ENCODE results near the gene APEH.

Gene APEH

GRCh38 chr3:49673715-49674496 is at the start of gene APEH:
APEH (plus strand) TSS chr3:49674351; CDS start chr3:49674402, 51 bp downstream.
- peak; percentile 96 for DNase-seq (ENCODE audit: low read depth, low spot score)

- no peak for DNase-seq (ENCODE audit: low read depth, low spot score)
Observed at GRCh38 chr3:49625071-49625470, 49.1 kb upstream of the APEH start.

GRCh38 chr3:49626101-49626581 is 48.0 kb upstream of the APEH start:
- no peak for DNase-seq (ENCODE audit: low read depth, low spot score)

GRCh38 chr3:49626796-49627195 is 47.4 kb upstream of the APEH start:
- DNase-seq (ENCODE audit: low read depth, low spot score), result no peak

- no peak for DNase-seq (ENCODE audit: low read depth, low spot score)
Observed at GRCh38 chr3:49627634-49628033, 46.5 kb upstream of the APEH start.

GRCh38 chr3:49628249-49628648 is 45.9 kb upstream of the APEH start:
- no peak for DNase-seq (ENCODE audit: low read depth, low spot score)

GRCh38 chr3:49629451-49629850 is 44.7 kb upstream of the APEH start:
- DNase-seq (ENCODE audit: low read depth, low spot score), result no peak

- no peak for DNase-seq (ENCODE audit: low read depth, low spot score)
Observed at GRCh38 chr3:49629866-49630265, 44.3 kb upstream of the APEH start.

- DNase-seq (ENCODE audit: low read depth, low spot score), result no peak
Observed at GRCh38 chr3:49630784-49631183, 43.4 kb upstream of the APEH start.

- DNase-seq (ENCODE audit: low read depth, low spot score), result no peak
Observed at GRCh38 chr3:49634736-49635135, 39.4 kb upstream of the APEH start.

GRCh38 chr3:49636883-49637609 is 37.1 kb upstream of the APEH start:
- no peak for DNase-seq (ENCODE audit: low read depth, low spot score)

GRCh38 chr3:49638445-49638844 is 35.7 kb upstream of the APEH start:
- DNase-seq (ENCODE audit: low read depth, low spot score), result no peak

- DNase-seq (ENCODE audit: low read depth, low spot score), result no peak
Observed at GRCh38 chr3:49639551-49639950, 34.6 kb upstream of the APEH start.

- DNase-seq (ENCODE audit: low read depth, low spot score), result no peak
Observed at GRCh38 chr3:49641292-49641691, 32.9 kb upstream of the APEH start.

GRCh38 chr3:49641921-49642707 is 32.0 kb upstream of the APEH start:
- no peak for DNase-seq (ENCODE audit: low read depth, low spot score)

GRCh38 chr3:49642708-49643145 is 31.4 kb upstream of the APEH start:
- no peak for DNase-seq (ENCODE audit: low read depth, low spot score)

- DNase-seq (ENCODE audit: low read depth, low spot score), result no peak
Observed at GRCh38 chr3:49644684-49645083, 29.5 kb upstream of the APEH start.

- DNase-seq (ENCODE audit: low read depth, low spot score), result no peak
Observed at GRCh38 chr3:49646236-49646635, 27.9 kb upstream of the APEH start.

- DNase-seq (ENCODE audit: low read depth, low spot score), result no peak
Observed at GRCh38 chr3:49647741-49648140, 26.4 kb upstream of the APEH start.

- no peak for DNase-seq (ENCODE audit: low read depth, low spot score)
Observed at GRCh38 chr3:49648354-49649019, 25.7 kb upstream of the APEH start.

- DNase-seq (ENCODE audit: low read depth, low spot score), result no peak
Observed at GRCh38 chr3:49649576-49649975, 24.6 kb upstream of the APEH start.

GRCh38 chr3:49650177-49650576 is 24.0 kb upstream of the APEH start:
- no peak for DNase-seq (ENCODE audit: low read depth, low spot score)

Measured in activated naive CD8-positive, alpha-beta T cell treated with anti-CD3 and anti-CD28 coated beads, Interleukin-2, amount 50 U/mL, for 16 hours (primary cell).